ENCODE measurements around the gene SLC22A7.

DNA sequence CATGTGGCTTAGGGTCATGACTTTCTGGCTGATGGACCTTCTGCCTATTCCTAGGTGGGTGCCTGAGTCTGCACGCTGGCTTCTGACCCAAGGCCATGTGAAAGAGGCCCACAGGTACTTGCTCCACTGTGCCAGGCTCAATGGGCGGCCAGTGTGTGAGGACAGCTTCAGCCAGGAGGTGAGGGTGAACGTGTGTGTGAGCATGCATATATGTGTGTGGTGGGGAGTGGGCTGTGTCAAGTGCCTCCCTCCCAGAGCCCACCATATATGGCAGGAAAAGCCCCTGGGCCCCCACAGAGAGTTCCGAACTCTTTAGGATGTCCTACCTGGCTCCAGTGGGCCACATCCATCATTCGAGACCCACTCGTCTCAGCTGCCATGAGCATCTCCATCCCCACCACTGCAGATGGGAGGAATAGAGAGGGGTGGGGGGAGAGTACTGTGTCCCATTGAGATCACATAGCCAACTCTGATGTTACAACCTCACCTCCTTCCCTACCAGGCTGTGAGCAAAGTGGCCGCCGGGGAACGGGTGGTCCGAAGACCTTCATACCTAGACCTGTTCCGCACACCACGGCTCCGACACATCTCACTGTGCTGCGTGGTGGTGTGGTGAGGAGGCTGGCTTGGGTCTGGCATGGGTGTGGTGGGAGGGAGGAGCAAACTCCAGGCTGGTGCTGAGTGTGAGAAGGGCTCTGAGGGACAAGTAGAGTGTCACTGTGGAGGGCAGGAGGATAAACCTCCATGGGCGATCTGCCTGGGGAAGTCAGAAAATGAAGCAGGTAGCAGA lies 3.2 kb downstream of the SLC22A7 start:
- TF ChIP-seq, protein P1, sequence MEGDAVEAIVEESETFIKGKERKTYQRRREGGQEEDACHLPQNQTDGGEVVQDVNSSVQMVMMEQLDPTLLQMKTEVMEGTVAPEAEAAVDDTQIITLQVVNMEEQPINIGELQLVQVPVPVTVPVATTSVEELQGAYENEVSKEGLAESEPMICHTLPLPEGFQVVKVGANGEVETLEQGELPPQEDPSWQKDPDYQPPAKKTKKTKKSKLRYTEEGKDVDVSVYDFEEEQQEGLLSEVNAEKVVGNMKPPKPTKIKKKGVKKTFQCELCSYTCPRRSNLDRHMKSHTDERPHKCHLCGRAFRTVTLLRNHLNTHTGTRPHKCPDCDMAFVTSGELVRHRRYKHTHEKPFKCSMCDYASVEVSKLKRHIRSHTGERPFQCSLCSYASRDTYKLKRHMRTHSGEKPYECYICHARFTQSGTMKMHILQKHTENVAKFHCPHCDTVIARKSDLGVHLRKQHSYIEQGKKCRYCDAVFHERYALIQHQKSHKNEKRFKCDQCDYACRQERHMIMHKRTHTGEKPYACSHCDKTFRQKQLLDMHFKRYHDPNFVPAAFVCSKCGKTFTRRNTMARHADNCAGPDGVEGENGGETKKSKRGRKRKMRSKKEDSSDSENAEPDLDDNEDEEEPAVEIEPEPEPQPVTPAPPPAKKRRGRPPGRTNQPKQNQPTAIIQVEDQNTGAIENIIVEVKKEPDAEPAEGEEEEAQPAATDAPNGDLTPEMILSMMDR (IDR thresholded peaks at IDR 0.05; ENCODE audit: control extremely low read depth in 1 of 3, insufficient read depth in 1 of 3, low read depth in 1 of 3, low read length in 3 of 3): no peak
- TF ChIP-seq POLR2A (IDR thresholded peaks at IDR 0.05; ENCODE audit: control extremely low read depth in 1 of 2, low read depth in 2 of 2, low read length in 2 of 2): no peak
- no peak for TF ChIP-seq RAD21 (IDR thresholded peaks at IDR 0.05 in 1 of 2, conservative IDR thresholded peaks at IDR 0.05 in 1 of 2; ENCODE audit: low read depth in 2 of 2, low read length in 2 of 2)
- no peak for TF ChIP-seq CEBPB (IDR thresholded peaks at IDR 0.05; ENCODE audit: low read depth, low read length)
- no peak for TF ChIP-seq RNF2 (IDR thresholded peaks at IDR 0.05; ENCODE audit: borderline replicate concordance, low read depth, low read length, missing control alignments, poor library complexity, severe bottlenecking)
- no peak for TF ChIP-seq TAF1 (IDR thresholded peaks at IDR 0.05; ENCODE audit: low read depth, low read length)
- no peak for TF ChIP-seq POLR2AphosphoS5 (IDR thresholded peaks at IDR 0.05; ENCODE audit: low read depth, low read length)
- TF ChIP-seq, protein P2, sequence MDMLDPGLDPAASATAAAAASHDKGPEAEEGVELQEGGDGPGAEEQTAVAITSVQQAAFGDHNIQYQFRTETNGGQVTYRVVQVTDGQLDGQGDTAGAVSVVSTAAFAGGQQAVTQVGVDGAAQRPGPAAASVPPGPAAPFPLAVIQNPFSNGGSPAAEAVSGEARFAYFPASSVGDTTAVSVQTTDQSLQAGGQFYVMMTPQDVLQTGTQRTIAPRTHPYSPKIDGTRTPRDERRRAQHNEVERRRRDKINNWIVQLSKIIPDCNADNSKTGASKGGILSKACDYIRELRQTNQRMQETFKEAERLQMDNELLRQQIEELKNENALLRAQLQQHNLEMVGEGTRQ (IDR thresholded peaks at IDR 0.05; ENCODE audit: low read length): no peak
- TF ChIP-seq SIN3A (conservative IDR thresholded peaks at IDR 0.05 in 1 of 2, IDR thresholded peaks at IDR 0.05 in 1 of 2; ENCODE audit: low read depth in 1 of 2, low read length in 2 of 2): no peak
- TF ChIP-seq CTBP2 (IDR thresholded peaks at IDR 0.05; ENCODE audit: borderline replicate concordance, insufficient read depth, insufficient read length, low read length): no peak
